ENCODE measurements around the gene GSS.

GSS gene

GRCh38 chr20:34992751-34993417, 37.3 kb upstream of the GSS start:
- no peak for DNase-seq

DNA sequence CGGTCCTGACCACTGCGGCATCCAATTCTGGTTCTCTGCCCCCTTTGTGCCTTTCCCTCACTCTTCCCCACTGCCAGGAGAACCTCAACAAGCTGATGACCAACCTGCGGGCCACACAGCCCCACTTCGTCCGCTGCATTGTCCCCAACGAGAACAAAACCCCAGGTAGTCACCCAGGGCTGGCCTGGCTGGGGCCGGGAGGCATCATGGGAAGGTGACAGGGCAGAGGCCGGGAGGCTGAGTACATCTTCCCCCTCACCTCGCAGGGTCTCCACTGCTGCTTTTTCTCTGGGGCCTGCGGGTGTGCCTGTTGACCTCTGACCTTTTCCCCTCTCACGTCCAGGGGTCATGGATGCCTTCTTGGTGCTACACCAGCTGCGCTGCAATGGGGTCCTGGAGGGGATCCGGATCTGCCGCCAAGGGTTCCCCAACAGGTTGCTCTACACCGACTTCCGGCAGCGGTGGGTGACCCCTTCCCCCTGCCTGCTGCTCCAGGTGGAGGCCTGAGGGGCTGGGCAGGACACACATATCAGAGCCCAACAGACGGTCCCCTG, 35.1 kb upstream of the GSS start:
- no peak for DNase-seq

DNA sequence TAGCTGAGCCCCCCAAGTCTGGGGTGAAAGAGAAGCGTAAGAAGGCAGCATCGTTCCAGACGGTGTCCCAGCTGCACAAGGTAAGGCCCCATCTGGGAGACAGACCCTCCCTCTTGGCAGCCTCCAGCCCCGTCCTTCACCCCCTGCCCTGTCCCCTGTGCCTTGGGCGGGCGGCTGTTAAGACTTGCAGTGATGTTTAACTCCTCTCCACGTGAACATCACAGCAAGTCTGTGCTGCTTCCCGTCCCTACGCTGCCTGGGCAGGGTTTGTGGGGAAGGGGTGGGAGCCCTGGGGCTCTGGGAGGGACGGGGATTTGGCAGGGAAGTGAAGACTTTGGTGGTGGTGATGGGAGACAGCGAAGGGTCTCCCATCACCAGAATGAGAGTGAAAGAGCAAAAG, 34.6 kb upstream of the GSS start:
- no peak for DNase-seq

GRCh38 chr20:34989670-34990069, 34.1 kb upstream of the GSS start:
- DNase-seq, result no peak

GRCh38 chr20:34989118-34989517, 33.5 kb upstream of the GSS start:
- no peak for DNase-seq

GRCh38 chr20:34988191-34988540, 32.6 kb upstream of the GSS start:
- DNase-seq, result no peak

DNA sequence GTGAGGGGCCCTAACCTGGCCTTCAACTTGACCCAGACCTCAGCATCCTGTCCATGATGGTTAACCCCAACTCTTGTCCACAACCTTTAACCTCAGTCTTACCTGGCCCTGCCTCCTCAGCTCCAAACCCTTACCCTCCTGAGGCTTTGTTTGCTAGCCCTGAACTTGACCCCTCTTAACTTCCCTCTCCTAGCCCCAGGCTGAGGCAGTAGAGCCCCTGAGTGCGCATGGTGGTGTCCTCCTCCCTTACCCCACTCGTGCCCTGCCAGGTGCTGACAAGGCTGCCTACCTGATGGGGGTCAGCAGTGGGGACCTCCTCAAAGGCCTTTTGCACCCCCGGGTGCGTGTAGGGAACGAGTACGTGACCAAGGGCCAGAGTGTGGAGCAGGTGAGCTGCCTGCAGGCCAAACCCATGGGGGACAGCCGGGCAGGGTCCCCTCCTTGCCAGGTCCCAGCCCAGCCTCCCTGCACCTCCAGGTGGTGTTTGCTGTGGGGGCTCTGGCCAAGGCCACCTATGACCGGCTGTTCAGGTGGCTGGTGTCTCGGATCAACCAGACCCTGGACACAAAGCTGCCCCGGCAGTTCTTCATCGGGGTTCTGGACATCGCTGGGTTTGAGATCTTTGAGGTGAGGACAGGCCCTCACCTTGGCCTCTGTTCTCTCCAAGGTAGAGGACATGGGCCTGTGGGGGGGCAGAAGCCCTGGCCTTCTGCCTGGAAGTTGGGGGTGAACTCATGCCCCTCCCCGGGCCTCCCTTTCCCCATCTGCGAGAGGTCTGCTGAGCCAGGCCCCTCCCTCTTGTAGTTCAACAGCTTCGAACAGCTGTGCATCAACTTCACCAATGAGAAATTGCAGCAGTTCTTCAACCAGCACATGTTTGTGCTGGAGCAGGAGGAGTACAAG, 31.9 kb upstream of the GSS start:
- DNase-seq, result no peak

GRCh38 chr20:34986311-34987287, 31.0 kb upstream of the GSS start:
- no peak for DNase-seq

DNA sequence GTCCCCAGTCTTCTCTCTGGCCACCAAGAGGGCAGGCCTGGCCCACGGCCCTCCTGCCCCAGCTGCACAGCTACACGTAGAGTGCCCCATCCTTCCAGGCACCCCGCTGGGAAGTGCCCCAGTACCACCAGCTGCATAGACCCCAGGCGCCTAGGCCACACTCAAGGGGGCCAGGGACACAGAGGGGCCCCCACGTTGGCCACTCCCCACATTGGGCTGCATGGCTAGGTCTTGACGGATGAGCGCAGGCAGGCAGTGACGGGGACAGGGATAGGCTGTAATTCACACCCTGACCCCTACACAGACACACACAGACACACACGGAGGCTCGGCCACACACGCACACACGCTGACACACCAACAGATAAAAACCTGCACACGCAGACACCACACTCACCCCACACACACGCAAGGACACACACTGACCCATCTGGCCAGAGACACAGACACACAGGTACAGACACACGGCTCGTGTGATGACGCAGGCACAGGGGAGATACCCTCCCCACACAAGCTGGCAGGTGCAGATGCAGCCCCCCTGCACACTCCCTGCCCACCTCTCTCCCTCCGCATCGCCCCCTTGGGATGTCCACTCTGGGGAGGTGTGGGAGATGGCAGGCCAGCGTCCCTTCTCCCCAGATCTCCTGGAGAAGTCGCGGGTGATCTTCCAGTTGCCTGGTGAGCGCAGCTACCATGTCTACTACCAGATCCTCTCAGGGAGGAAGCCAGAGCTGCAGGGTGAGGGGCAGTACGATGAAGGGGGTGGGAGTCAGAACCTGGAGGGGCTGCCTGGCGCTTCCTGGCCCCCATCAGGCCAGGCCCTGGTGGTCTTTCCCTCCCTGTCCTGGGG, 30.1 kb upstream of the GSS start:
- no peak for DNase-seq

DNA sequence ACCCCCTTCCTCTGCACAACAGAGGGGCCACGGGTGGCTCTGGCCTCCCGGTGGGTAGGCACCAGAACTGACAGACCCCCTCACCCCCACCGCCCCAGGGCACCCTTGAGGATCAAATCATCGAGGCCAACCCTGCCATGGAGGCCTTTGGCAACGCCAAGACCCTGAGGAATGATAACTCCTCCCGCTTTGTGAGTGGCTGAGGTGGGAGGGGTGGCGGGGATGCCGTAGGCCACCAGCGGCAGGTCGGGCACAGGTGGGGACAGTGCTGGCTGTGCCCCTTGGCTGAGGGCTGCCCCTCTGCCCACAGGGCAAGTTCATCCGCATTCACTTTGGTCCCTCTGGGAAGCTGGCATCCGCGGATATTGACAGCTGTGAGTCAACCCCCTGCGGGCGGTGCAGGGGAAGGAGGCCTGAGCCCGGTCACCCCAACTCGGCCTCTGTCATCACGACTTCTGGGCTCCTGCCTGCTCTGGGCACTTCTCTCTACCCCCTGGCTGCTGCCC, 29.2 kb upstream of the GSS start:
- no peak for DNase-seq

DNA sequence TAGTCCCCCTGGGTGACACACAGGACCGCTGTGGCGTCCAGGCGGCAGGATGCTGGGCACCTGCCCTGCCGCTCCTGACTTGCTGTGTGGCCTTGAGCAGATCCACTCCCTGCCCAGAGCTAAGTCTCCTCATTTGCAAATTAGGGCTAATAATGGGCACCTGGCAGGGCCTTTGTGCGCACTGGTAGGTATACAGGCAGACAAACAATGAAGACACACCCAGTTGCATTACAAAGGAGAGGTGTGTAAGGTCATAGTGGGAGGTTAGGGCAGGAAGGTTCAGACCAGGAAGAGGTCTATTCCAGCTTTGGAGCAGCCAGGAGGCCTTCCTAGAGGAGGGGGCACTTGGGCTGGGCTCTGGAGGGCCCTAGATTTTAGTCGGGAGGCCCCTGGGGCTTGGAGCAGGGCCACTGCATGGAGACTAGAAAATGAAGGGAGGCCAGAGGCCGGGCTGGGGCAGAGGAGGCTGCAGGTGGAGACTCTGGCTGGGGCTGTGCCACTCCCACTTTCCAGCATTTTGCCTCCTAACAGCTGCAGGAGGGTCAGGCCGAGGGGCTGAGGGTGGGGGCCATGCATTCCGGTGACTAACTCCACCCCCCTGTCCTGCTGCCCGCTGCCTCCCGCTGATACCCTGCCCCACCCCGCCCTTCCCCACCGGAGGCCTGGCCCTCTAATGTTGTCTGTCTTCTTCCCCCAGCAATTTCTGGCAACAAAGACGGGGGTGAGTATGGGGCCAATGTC, 28.6 kb upstream of the GSS start:
- no peak for DNase-seq

DNA sequence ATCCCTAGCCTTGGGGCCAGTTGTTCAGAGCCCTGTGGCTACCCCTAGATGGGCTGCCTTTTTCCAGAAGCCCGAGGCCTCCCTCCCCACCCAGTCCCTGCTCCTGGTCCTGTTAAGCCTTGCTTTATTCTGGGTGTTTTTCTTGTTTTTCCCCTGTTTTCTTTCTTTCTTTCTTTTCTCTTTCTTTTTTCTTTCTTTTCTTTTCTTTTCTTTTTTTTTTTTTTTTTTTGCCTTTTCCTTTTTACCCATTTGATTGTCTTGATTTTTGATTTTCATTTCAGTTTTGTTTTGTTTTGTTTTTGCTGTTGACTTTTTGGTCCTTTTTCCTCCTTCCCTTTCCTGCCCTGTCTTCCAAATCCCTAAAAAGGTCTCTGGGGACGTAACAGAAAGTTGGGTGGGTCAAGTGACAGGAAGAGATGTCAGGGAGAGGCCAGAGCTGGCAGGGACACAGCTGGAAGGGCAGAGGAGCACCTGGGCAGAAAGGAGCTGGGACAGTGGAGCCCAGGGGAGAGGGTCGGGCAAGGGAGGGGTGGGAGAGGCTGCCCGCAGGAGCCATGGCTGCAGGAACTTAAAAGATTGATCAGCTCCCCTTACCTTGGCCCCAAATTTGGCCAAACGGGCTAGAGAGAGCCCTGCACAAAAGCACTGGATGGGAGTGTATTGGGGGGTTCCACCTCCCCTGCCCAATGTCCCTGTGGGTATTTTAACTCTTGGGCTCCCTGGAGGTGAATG, 27.6 kb upstream of the GSS start:
- no peak for DNase-seq

- DNase-seq, result no peak
Measured at GRCh38 chr20:34982270-34983088, 26.9 kb upstream of the GSS start.

GRCh38 chr20:34980543-34981233, 25.1 kb upstream of the GSS start:
- DNase-seq, result no peak

- DNase-seq, result no peak
Measured at GRCh38 chr20:34979366-34980153, 24.0 kb upstream of the GSS start.

DNA sequence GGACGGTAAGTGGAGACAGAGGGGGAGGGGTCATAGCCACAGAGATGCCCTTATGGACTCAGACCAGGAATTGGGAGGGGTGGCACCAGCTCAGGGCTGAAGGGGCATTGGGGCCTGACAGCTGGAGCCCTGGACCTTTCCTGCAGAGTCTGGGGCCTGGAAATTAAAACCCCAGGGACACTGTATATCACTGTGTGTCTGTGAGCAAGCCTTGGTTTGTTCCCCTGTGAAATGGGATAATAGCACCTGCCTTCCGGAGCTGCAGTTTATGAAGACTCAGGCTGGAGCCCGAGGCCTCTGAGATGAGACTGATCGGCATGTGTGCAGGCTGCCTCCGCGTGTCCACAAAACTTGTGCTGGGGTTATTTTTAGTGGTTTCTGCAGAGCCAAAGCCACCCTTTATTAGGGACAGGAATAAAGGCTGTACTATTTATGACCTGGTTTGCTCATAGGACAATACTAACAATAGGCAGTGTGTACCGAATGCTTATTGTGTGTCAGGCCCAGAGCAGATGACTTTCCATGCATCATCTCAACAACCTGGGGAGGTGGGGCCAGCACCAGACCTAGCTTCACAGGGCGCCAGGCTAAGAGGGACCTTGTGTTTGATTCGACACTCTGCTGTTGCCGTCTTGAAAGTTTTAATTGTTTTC, 22.6 kb upstream of the GSS start:
- DNase-seq, result no peak

DNA sequence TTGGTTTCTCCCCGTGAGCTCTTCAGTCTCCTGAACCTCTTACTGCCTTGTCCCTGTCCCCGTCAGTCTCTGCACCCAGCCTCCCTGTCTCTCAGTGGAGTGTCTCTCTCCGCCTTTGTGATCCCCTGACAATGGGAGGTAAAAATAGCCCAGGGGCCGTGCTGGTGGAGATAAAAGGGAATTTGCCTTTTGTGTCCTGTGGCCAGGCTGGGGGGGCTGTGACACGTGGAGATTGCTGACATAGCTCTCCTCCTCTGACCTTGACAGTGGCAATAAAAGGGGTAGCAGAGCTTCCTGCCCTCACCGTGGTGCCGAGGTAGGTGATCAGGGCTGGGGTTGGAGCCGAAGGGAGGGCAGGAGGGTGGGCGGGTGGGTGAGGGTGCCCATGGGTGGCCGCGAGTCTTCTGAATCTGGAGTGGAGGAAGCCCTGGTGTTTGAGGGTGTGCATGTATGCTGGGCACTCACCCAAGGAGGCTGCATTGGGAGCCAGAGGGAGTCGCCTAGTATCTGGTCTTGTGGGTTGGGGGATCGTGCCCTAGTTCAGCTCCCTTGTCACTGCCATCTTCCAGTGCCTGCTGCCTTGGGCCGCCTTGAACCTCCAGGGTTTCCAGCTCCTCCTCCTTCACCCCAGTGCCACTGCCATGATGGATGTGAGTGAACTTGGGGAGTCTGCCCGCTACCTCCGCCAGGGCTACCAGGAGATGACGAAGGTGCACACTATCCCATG, 21.9 kb upstream of the GSS start:
- no peak for DNase-seq

All from hippocampal formation (tissue), 2 donors.